Gastroesophageal sphincter (tissue), 4 donors: ENCODE measurements around the gene EIF5A. TPM values are rescaled to one million over a fixed set of nuclear protein-coding genes. Genes with fewer than 3 reads are reported as not detected.

Experiments used
- ATAC-seq: fragments of 150-250 bp; one replicate; pipeline ENCODE4 v1.9.1; 2016; ENCODE audit warnings: mild to moderate bottlenecking, moderate library complexity
- H3K27ac ChIP-seq, 4 donors: fragments of 200-600 bp; sonication (generic) in 3 of 4; 1 replicate in 3 of 4; 2 replicates in 1 of 4; pipeline ENCODE4 v1.5.1; 2016 to 2019
- H3K27me3 ChIP-seq: fragments of 200-600 bp; sonication (generic); one replicate; pipeline ENCODE4 v1.5.1; 2019
- H3K36me3 ChIP-seq, 2 donors: fragments of 200-600 bp; sonication (generic); one replicate each; pipeline ENCODE4 v1.5.1; 2019; ENCODE audit warnings: control low read depth in 1 of 2
- H3K4me1 ChIP-seq, 3 donors: fragments of 200-600 bp; sonication (generic); 1 replicate in 2 of 3; 2 replicates in 1 of 3; pipeline ENCODE4 v1.5.1; 2016 to 2019; ENCODE audit warnings: control low read depth in 2 of 3
- H3K4me3 ChIP-seq, 2 donors: fragments of 200-600 bp; sonication (generic); one replicate each; pipeline ENCODE4 v1.5.1; 2019; ENCODE audit warnings: mild to moderate bottlenecking in 1 of 2, moderate library complexity in 1 of 2
- H3K9me3 ChIP-seq, 3 donors: fragments of 200-600 bp; sonication (generic); one replicate each; pipeline ENCODE4 v1.5.1; 2017 to 2019; ENCODE audit warnings: control low read depth in 2 of 3
- CTCF ChIP-seq, 4 experiments: fragments of 200-600 bp in 2 of 4; fragments of 450-650 bp in 2 of 4; sonication (generic) in 1 of 4; IDR thresholded peaks; one replicate each; pipeline ENCODE4 v1.5.1; 2017 to 2019; ENCODE audit warnings: antibody characterized with exemption in 4 of 4, mild to moderate bottlenecking in 2 of 4, moderate library complexity in 2 of 4
- EP300 ChIP-seq: sonication (generic); formaldehyde crosslinking; IDR thresholded peaks from one replicate; pipeline ENCODE4 v1.6.1; 2017; ENCODE audit warnings: antibody characterized with exemption, mild to moderate bottlenecking
- POLR2A ChIP-seq, 2 donors: fragments of 450-650 bp; IDR thresholded peaks; one replicate each; pipeline ENCODE4 v1.6.1; 2017; ENCODE audit warnings: antibody characterized with exemption in 2 of 2, mild to moderate bottlenecking in 2 of 2, moderate library complexity in 1 of 2
- POLR2AphosphoS5 ChIP-seq: sonication (generic); formaldehyde crosslinking; IDR thresholded peaks from one replicate; pipeline ENCODE4 v1.6.1; 2017; ENCODE audit warnings: antibody characterized with exemption
- WGBS, 2 donors: methylation state at CpG; one replicate each; pipeline ENCODE4 v1.1.5; 2018; ENCODE audit warnings: low coverage in 1 of 2; 5-methylcytosine and 5-hydroxymethylcytosine counted together
- total RNA-seq, 4 donors: library from RNA; depleted of rRNA; stranded (reverse); fragments of >200 nt; gene quantifications; one replicate each; pipeline ENCODE4 v1.1.0, GENCODE V29; 2016

The EIF5A gene
- total RNA-seq, 4 donors from 2014 or later, result 145 to 233 (median 183) TPM

GRCh38 chr17:7318121-7318860 is 10.9 kb downstream of the EIF5A start:
- WGBS, 2 donors, result 90% methylated on average over 3 of the region's 13 CpGs; no CpG with 5 or more reads in 1 of the 2 donors
- Histone ChIP-seq H3K27me3 (no peaks in the 10 kb centered on the region), H3K4me3 (no peak overlapping the region), H3K4me1 (peaks cover 0 to 25% (median 19%) of the 10 kb centered on the region in 3 donors), H3K27ac (no peak overlapping the region), H3K9me3 (no peaks in the 10 kb centered on the region), H3K36me3 (peaks cover 0 to 86% of the 10 kb centered on the region in 2 donors)
- ATAC-seq, result no peak
- TF ChIP-seq CTCF (IDR thresholded peaks at IDR 0.05) (no peak), EP300 (no peak), POLR2AphosphoS5 (no peak), POLR2A (IDR thresholded peaks at IDR 0.05) (no peak)

GRCh38 chr17:7321466-7321865 is 14.0 kb downstream of the EIF5A start:
- H3K27ac ChIP-seq, result no peak overlapping the region
- WGBS, 2 donors, result 100% methylated on average over 3 of the region's 15 CpGs; no CpG with 5 or more reads in 1 of the 2 donors
- H3K27me3 ChIP-seq, result no peaks in the 10 kb centered on the region
- TF ChIP-seq EP300 (no peak), POLR2AphosphoS5 (no peak), CTCF (IDR thresholded peaks at IDR 0.05) (no peak), POLR2A (IDR thresholded peaks at IDR 0.05) (no peak)
- ATAC-seq, result no peak
- H3K9me3 ChIP-seq, result no peaks in the 10 kb centered on the region
- peaks cover 0 to 5% (median 0%) of the 10 kb centered on the region in 3 donors for H3K4me1 ChIP-seq
- H3K4me3 ChIP-seq, result no peak overlapping the region
- peaks cover 0 to 99% of the 10 kb centered on the region in 2 donors for H3K36me3 ChIP-seq

- Histone ChIP-seq H3K4me3 (no peak overlapping the region), H3K9me3 (no peaks in the 10 kb centered on the region), H3K27ac (no peak overlapping the region), H3K36me3 (peaks cover 0 to 94% of the 10 kb centered on the region in 2 donors), H3K27me3 (no peaks in the 10 kb centered on the region), H3K4me1 (peaks cover 0 to 12% (median 0%) of the 10 kb centered on the region in 3 donors)
- 100% methylated on average over 1 of the region's 22 CpGs; no CpG with 5 or more reads in 1 of the 2 donors for WGBS, 2 donors
- ATAC-seq, result no peak
- TF ChIP-seq CTCF (IDR thresholded peaks at IDR 0.05), result no peak
- TF ChIP-seq POLR2A (IDR thresholded peaks at IDR 0.05), result no peak
These were observed 15.2 kb downstream of the EIF5A start for GRCh38 chr17:7322520-7323194.

GRCh38 chr17:7323731-7324437 is 16.5 kb downstream of the EIF5A start:
- TF ChIP-seq CTCF (IDR thresholded peaks at IDR 0.05), result peak in 3 of 4 experiments; percentile 70 to 86 (median 86)
- no peak for TF ChIP-seq POLR2AphosphoS5
- no peak for TF ChIP-seq POLR2A (IDR thresholded peaks at IDR 0.05)
- TF ChIP-seq EP300, result no peak
- Histone ChIP-seq H3K27ac (no peak overlapping the region), H3K4me1 (peaks cover 0 to 24% (median 8%) of the 10 kb centered on the region in 3 donors), H3K27me3 (no peaks in the 10 kb centered on the region), H3K4me3 (no peak overlapping the region), H3K36me3 (peaks cover 0 to 82% of the 10 kb centered on the region in 2 donors), H3K9me3 (no peaks in the 10 kb centered on the region)
- WGBS, 2 donors, result 86 to 93% methylated on average over 7 to 13 of the region's 39 CpGs
- ATAC-seq, result peak; percentile 44
